Suprapubic skin (tissue), 3 donors: ENCODE data around the gene OR10A6.

Experiments used
- EP300 ChIP-seq: sonication (generic); formaldehyde crosslinking; IDR thresholded peaks from one replicate; pipeline ENCODE4 v1.6.1; 2017; ENCODE audit warnings: antibody characterized with exemption
- POLR2A ChIP-seq, 2 donors: fragments of 450-650 bp; IDR thresholded peaks; one replicate each; pipeline ENCODE4 v1.6.1; 2017; ENCODE audit warnings: antibody characterized with exemption in 2 of 2, mild to moderate bottlenecking in 2 of 2, moderate library complexity in 2 of 2
- TF ChIP-seq, protein P1 (sequence below), 2 donors: fragments of 200-600 bp in 1 of 2; fragments of 450-650 bp in 1 of 2; sonication (generic) in 1 of 2; IDR thresholded peaks; one replicate each; pipeline ENCODE4 v1.5.1; 2016 to 2019; ENCODE audit warnings: antibody characterized with exemption in 2 of 2, mild to moderate bottlenecking in 1 of 2, moderate library complexity in 1 of 2

DNA sequence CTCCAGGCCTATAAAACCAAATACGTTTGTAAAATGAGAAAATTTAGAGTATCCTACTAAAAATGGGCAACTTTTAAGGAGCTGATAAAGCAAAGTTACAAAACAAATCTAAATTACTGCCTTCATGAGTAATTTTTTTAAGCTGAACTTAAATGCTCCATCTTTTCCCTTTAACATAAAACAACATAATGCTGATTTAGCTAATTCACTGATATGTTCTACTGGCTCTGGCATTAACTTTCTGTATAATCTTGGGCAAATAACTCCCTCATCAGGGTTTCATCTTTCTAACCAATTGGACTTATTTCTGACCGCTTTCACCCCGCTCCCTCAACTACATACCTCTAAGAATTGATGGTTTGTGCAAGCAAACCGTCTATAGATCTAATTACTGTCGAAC lies 10.1 kb upstream of the OR10A6 start:
- TF ChIP-seq, protein P1, sequence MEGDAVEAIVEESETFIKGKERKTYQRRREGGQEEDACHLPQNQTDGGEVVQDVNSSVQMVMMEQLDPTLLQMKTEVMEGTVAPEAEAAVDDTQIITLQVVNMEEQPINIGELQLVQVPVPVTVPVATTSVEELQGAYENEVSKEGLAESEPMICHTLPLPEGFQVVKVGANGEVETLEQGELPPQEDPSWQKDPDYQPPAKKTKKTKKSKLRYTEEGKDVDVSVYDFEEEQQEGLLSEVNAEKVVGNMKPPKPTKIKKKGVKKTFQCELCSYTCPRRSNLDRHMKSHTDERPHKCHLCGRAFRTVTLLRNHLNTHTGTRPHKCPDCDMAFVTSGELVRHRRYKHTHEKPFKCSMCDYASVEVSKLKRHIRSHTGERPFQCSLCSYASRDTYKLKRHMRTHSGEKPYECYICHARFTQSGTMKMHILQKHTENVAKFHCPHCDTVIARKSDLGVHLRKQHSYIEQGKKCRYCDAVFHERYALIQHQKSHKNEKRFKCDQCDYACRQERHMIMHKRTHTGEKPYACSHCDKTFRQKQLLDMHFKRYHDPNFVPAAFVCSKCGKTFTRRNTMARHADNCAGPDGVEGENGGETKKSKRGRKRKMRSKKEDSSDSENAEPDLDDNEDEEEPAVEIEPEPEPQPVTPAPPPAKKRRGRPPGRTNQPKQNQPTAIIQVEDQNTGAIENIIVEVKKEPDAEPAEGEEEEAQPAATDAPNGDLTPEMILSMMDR (IDR thresholded peaks at IDR 0.05) = no peak
- no peak for TF ChIP-seq POLR2A (IDR thresholded peaks at IDR 0.05)
- TF ChIP-seq EP300 = no peak
